ENCODE measurements around the gene CDK9. TPM values are rescaled to one million over a fixed set of nuclear protein-coding genes. Genes with fewer than 3 reads are reported as not detected.

The CDK9 gene
- total and polyA plus RNA-seq, 2 experiments from 2014 or later = 58.5 to 84.3 TPM

- Histone ChIP-seq H3K36me3 (ENCODE audit: insufficient read depth) (peaks cover 8% of the 10 kb centered on the region), H3K27me3 (ENCODE audit: insufficient read depth) (no peaks in the 10 kb centered on the region)
- TF ChIP-seq STAT1 (IDR thresholded peaks at IDR 0.05; ENCODE audit: unreplicated experiment) (no peak), POLR2AphosphoS5 (IDR thresholded peaks at IDR 0.05; ENCODE audit: low read depth) (peak; percentile 64)
These were observed 23.9 kb downstream of the CDK9 start for GRCh38 chr9:127809540-127810377.

DNA sequence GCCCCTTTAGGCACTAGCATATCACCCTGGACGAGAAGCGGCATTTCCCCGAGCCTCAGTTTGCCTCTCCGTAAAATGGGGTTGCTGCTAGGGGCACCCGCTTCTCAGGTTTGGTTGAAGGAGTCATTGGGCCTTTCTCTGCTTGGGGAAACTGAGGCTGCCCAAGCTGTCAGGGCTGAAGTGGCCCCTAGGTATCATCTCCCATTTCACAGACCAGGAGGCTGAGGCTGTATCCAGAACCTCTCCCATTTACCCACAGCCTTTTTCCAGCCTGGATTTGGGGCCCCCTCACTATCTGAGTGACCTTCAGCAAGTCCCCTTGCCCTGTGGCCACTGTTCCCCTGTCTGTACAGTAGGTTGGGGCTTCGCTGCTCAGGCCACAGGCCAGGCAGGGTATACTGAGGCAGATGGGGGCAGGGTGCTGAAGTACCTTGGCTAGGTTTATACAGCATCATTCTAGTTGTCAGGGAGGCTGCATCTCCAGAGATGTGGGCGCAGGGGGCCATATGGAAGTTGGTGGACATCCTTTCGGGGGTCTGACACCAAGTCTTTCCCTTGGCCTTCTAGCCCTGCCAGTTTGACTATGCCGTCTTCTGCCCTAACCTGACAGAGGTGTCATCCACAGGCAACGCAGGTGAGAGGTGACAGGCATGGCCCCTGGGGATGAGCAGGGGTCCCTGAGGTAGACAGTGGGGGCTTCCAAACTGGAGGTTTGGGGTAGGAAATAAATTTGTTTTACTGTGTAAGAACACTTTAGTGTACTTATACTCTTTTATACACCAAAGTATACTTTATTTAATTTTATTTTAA lies 24.7 kb downstream of the CDK9 start:
- Histone ChIP-seq H3F3A (replicated peaks; ENCODE audit: low read depth) (peaks cover 22% of the 10 kb centered on the region), H3K4me1 (ENCODE audit: insufficient read depth) (no peaks in the 10 kb centered on the region; the same call in 1 of the 2 replicates), H3K36me3 (ENCODE audit: insufficient read depth) (peaks cover 8% of the 10 kb centered on the region), H3K27ac (ENCODE audit: low read depth) (no peak overlapping the region), H4K20me1 (replicated peaks; ENCODE audit: insufficient read depth) (peaks cover 15% of the 10 kb centered on the region), H3K4me3 (no peak overlapping the region), H2AFZ (no peak overlapping the region), H3K27me3 (ENCODE audit: insufficient read depth) (no peaks in the 10 kb centered on the region), H3K4me2 (no peak overlapping the region), H3K79me2 (replicated peaks; ENCODE audit: insufficient read depth) (no peaks in the 10 kb centered on the region), H3K9me2 (ENCODE audit: insufficient read depth) (no peaks in the 10 kb centered on the region)
- no peak for ATAC-seq
- TF ChIP-seq STAT1 (IDR thresholded peaks at IDR 0.05; ENCODE audit: unreplicated experiment) = no peak
- no peak for TF ChIP-seq POLR2AphosphoS5 (IDR thresholded peaks at IDR 0.05; ENCODE audit: low read depth)
- no peak for TF ChIP-seq NANOG (IDR thresholded peaks at IDR 0.05; ENCODE audit: borderline replicate concordance)
- TF ChIP-seq JUNB (IDR thresholded peaks at IDR 0.05; ENCODE audit: unreplicated experiment) = no peak
- TF ChIP-seq, protein P1, sequence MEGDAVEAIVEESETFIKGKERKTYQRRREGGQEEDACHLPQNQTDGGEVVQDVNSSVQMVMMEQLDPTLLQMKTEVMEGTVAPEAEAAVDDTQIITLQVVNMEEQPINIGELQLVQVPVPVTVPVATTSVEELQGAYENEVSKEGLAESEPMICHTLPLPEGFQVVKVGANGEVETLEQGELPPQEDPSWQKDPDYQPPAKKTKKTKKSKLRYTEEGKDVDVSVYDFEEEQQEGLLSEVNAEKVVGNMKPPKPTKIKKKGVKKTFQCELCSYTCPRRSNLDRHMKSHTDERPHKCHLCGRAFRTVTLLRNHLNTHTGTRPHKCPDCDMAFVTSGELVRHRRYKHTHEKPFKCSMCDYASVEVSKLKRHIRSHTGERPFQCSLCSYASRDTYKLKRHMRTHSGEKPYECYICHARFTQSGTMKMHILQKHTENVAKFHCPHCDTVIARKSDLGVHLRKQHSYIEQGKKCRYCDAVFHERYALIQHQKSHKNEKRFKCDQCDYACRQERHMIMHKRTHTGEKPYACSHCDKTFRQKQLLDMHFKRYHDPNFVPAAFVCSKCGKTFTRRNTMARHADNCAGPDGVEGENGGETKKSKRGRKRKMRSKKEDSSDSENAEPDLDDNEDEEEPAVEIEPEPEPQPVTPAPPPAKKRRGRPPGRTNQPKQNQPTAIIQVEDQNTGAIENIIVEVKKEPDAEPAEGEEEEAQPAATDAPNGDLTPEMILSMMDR (conservative IDR thresholded peaks at IDR 0.05; ENCODE audit: low read depth in 2 of 2) = no peak
- no peak for TF ChIP-seq EZH2phosphoT487 (IDR thresholded peaks at IDR 0.05; ENCODE audit: unreplicated experiment)
- TF ChIP-seq ZNF114 (CRISPR knock-in tag; IDR thresholded peaks at IDR 0.05) = no peak
- H3K9me3 Mint-ChIP-seq = no peaks in the 10 kb centered on the region
- H3K36me3 Mint-ChIP-seq (ENCODE audit: low read depth) = peaks cover 53% of the 10 kb centered on the region
- no peak for DNase-seq (ENCODE audit: low spot score)
- H3K27me3 Mint-ChIP-seq (ENCODE audit: insufficient read depth, low read depth, poor library complexity) = peaks cover 19% of the 10 kb centered on the region
- peaks cover 3% of the 10 kb centered on the region; the same call in 2 of the 3 replicates for H3K4me1 Mint-ChIP-seq
- no peak overlapping the region for H3K27ac Mint-ChIP-seq
- H3K4me3 Mint-ChIP-seq = peak overlapping the region; percentile 45; the same call in 2 of the 3 replicates

More at GRCh38 chr9:127809540-127810377, 23.9 kb downstream of the CDK9 start:
- H3K4me3 ChIP-seq = peak overlapping the region; percentile 53
- peaks cover 19% of the 10 kb centered on the region for H3K27me3 Mint-ChIP-seq (ENCODE audit: insufficient read depth, low read depth, poor library complexity)
- H3K27ac ChIP-seq (ENCODE audit: low read depth) = 0 out of 2 replicates have a peak overlapping the region, but pooled peaks have one; percentile 63
- peaks cover 15% of the 10 kb centered on the region for H4K20me1 ChIP-seq (replicated peaks; ENCODE audit: insufficient read depth)
- H3K4me3 Mint-ChIP-seq = peak overlapping the region; percentile 50
- peak; percentile 87 for DNase-seq (ENCODE audit: low spot score)
- no peak overlapping the region for H3K27ac Mint-ChIP-seq
- peak overlapping the region; percentile 82 for H3K4me2 ChIP-seq
- H3K9me3 Mint-ChIP-seq = no peaks in the 10 kb centered on the region
- H3K4me1 ChIP-seq (ENCODE audit: insufficient read depth) = no peaks in the 10 kb centered on the region; the same call in 1 of the 2 replicates
- 0 out of 2 replicates have a peak, but pooled peaks cover 5% of the 10 kb centered on the region for H3K79me2 ChIP-seq (replicated peaks; ENCODE audit: insufficient read depth)
- H3F3A ChIP-seq (replicated peaks; ENCODE audit: low read depth) = peaks cover 25% of the 10 kb centered on the region
- no peak overlapping the region for H2AFZ ChIP-seq
- ATAC-seq = peak; percentile 94
- H3K36me3 Mint-ChIP-seq (ENCODE audit: low read depth) = peaks cover 53% of the 10 kb centered on the region
- no peaks in the 10 kb centered on the region for H3K9me2 ChIP-seq (ENCODE audit: insufficient read depth)
- peaks cover 3% of the 10 kb centered on the region; the same call in 2 of the 3 replicates for H3K4me1 Mint-ChIP-seq
